ENCODE measurements around the gene PLXNA4. TPM values are rescaled to one million over a fixed set of nuclear protein-coding genes. Genes with fewer than 3 reads are reported as not detected.

PLXNA4 gene
- polyA plus RNA-seq, 1 experiment = 0.22 TPM

- no peaks in the 10 kb centered on the region; the same call in 1 of the 2 replicates for H3K27me3 ChIP-seq (ENCODE audit: control insufficient read depth, insufficient read depth, low read length)
- H3K4me3 ChIP-seq (ENCODE audit: low read depth, low read length) = no peak overlapping the region
- ChIA-PET POLR2A (no interaction called here), CTCF (no interaction called here)
- DNase-seq (ENCODE audit: low read depth) = no peak
- H3K36me3 ChIP-seq (ENCODE audit: control insufficient read depth, insufficient read depth, low read length) = no peaks in the 10 kb centered on the region
- TF ChIP-seq CTCF (IDR thresholded peaks at IDR 0.05; ENCODE audit: insufficient read depth, low read depth, low read length) = no peak
Observed at GRCh38 chr7:132220060-132220459, 356.2 kb downstream of the PLXNA4 start.

- CTCF ChIA-PET = no interaction called here
- TF ChIP-seq CTCF (IDR thresholded peaks at IDR 0.05; ENCODE audit: insufficient read depth, low read depth, low read length) = no peak
- Histone ChIP-seq H3K27me3 (ENCODE audit: control insufficient read depth, insufficient read depth, low read length) (no peaks in the 10 kb centered on the region; the same call in 1 of the 2 replicates), H3K4me3 (ENCODE audit: low read depth, low read length) (no peak overlapping the region), H3K36me3 (ENCODE audit: control insufficient read depth, insufficient read depth, low read length) (no peaks in the 10 kb centered on the region)
- POLR2A ChIA-PET = no interaction called here
- DNase-seq (ENCODE audit: low read depth) = no peak
Observed at GRCh38 chr7:132218876-132219275, 357.4 kb downstream of the PLXNA4 start.

- Histone ChIP-seq H3K36me3 (ENCODE audit: control insufficient read depth, insufficient read depth, low read length) (no peaks in the 10 kb centered on the region), H3K27me3 (ENCODE audit: control insufficient read depth, insufficient read depth, low read length) (no peaks in the 10 kb centered on the region; the same call in 1 of the 2 replicates), H3K4me3 (ENCODE audit: low read depth, low read length) (no peak overlapping the region)
- CTCF ChIA-PET = no interaction called here
- POLR2A ChIA-PET = no interaction called here
- DNase-seq (ENCODE audit: low read depth) = no peak
- TF ChIP-seq CTCF (IDR thresholded peaks at IDR 0.05; ENCODE audit: insufficient read depth, low read depth, low read length) = no peak
Observed at GRCh38 chr7:132216847-132217525, 359.3 kb downstream of the PLXNA4 start.

- H3K4me3 ChIP-seq (ENCODE audit: low read depth, low read length) = no peak overlapping the region
- POLR2A ChIA-PET = no interaction called here
- DNase-seq (ENCODE audit: low read depth) = no peak
- no peaks in the 10 kb centered on the region; the same call in 1 of the 2 replicates for H3K27me3 ChIP-seq (ENCODE audit: control insufficient read depth, insufficient read depth, low read length)
- H3K36me3 ChIP-seq (ENCODE audit: control insufficient read depth, insufficient read depth, low read length) = no peaks in the 10 kb centered on the region
- CTCF ChIA-PET = no interaction called here
- no peak for TF ChIP-seq CTCF (IDR thresholded peaks at IDR 0.05; ENCODE audit: insufficient read depth, low read depth, low read length)
Observed at GRCh38 chr7:132214452-132214851, 361.8 kb downstream of the PLXNA4 start.

GRCh38 chr7:132213583-132213982 lies 362.7 kb downstream of the PLXNA4 start:
- no peak for DNase-seq (ENCODE audit: low read depth)
- ChIA-PET CTCF (no interaction called here), POLR2A (no interaction called here)
- H3K27me3 ChIP-seq (ENCODE audit: control insufficient read depth, insufficient read depth, low read length) = no peaks in the 10 kb centered on the region; the same call in 1 of the 2 replicates
- H3K36me3 ChIP-seq (ENCODE audit: control insufficient read depth, insufficient read depth, low read length) = no peaks in the 10 kb centered on the region
- no peak for TF ChIP-seq CTCF (IDR thresholded peaks at IDR 0.05; ENCODE audit: insufficient read depth, low read depth, low read length)
- H3K4me3 ChIP-seq (ENCODE audit: low read depth, low read length) = no peak overlapping the region
